ENCODE results near the gene CORO2A.

CORO2A gene

DNA sequence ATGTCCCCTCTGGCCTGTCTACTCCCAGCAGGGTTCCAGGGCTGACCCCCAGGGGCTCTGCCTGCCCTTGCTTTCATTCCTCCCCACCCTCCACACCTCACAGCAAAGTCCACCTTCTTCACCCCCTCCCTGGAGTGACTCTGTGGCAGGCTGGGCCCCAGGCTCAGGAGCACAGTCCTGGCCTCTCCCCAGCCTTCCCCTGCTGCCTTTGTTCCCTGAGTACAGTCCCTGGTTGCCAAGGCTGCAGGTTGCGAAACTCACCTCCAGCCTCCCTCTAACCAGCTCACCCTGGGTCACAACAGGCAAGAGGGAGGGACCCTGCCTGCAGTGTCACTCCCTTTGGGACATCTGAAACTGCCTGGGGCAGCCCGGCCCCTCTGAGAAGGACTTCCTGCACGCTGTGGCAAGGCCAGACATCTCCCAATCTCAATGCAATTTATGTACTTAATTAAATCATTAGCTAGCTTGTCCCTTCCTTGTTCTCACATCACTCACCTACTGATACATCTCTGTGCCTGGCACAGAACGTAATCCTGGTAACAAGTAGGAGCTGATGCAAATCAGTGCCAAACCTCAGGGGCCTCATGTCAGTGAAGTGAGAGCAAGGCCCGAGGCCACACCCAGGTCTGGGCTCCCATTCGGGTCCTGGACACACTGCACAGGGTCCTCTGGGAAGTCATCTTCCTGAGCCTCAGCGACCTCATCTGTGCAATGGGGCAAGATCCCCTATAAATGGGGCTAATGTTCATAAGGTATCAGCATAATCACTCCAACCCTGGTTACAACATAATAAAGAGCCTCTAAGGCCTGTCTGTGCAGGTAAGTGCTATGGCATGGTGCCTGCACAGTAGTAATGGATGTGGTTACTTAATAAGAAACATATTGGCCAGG is 46.1 kb downstream of the CORO2A start:
- peaks cover 5% of the 10 kb centered on the region for H3K4me1 ChIP-seq (ENCODE audit: control insufficient read depth, insufficient read depth, low read length)
- no peaks in the 10 kb centered on the region for H3K36me3 ChIP-seq (ENCODE audit: insufficient read depth, low read length)
- H3K4me2 ChIP-seq (ENCODE audit: low read length): no peak overlapping the region
- no peaks in the 10 kb centered on the region for H3K9me3 ChIP-seq (replicated peaks; ENCODE audit: low read length)
- no peaks in the 10 kb centered on the region for H3K27me3 ChIP-seq (ENCODE audit: control insufficient read depth, insufficient read depth, low read length)
- no peak overlapping the region for H3K4me3 ChIP-seq (ENCODE audit: low read length)
- H3K9ac ChIP-seq (ENCODE audit: low read depth, low read length): no peak overlapping the region

DNA sequence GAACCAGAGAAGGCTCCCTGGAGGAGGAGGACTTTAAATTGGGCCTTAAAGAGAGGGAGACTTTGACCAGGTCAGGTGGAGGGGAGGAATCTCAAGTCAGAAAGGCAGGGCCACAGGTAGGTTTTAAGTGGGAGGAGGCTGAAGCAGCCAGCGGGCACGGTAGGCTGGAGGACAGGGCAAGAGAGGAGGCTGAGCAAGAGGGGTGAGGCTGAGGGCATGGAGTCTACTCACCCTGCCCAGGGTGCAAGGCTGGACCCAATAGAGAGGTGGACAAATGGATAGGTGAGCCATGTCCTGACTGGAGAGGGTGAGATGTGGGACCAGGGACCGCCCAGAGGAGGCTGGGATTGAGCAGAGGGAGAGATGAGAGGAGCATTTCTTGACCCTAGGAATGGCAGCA is 47.8 kb downstream of the CORO2A start:
- Histone ChIP-seq H3K4me3 (ENCODE audit: low read length) (no peak overlapping the region), H3K9ac (ENCODE audit: low read depth, low read length) (no peak overlapping the region), H3K4me1 (ENCODE audit: control insufficient read depth, insufficient read depth, low read length) (peaks cover 5% of the 10 kb centered on the region), H3K9me3 (replicated peaks; ENCODE audit: low read length) (no peaks in the 10 kb centered on the region), H3K36me3 (ENCODE audit: insufficient read depth, low read length) (no peaks in the 10 kb centered on the region), H3K4me2 (ENCODE audit: low read length) (no peak overlapping the region), H3K27me3 (ENCODE audit: control insufficient read depth, insufficient read depth, low read length) (no peaks in the 10 kb centered on the region)

DNA sequence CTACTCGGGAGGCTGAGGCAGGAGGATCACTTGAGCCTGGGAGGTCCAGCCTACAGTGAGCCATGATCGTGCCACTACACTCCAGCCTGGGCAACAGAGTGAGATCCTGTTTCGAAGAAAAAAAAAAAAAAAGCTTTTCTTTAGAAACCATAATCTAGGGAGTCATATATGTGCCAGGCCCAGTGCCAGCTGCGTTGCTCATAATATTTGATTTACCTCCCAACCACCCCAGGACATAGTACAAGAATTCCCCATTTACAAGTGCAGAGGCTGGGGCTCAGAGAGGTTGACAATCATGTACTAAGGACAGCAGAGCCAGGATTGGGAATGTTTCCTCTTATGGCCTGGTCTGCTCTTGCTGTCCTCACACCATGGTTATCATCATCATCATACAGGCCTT is 48.4 kb downstream of the CORO2A start:
- Histone ChIP-seq H3K9ac (ENCODE audit: low read depth, low read length) (no peak overlapping the region), H3K27me3 (ENCODE audit: control insufficient read depth, insufficient read depth, low read length) (no peaks in the 10 kb centered on the region), H3K36me3 (ENCODE audit: insufficient read depth, low read length) (no peaks in the 10 kb centered on the region), H3K4me1 (ENCODE audit: control insufficient read depth, insufficient read depth, low read length) (peaks cover 5% of the 10 kb centered on the region), H3K4me2 (ENCODE audit: low read length) (no peak overlapping the region), H3K9me3 (replicated peaks; ENCODE audit: low read length) (no peaks in the 10 kb centered on the region), H3K4me3 (ENCODE audit: low read length) (no peak overlapping the region)

- no peak overlapping the region for H3K9ac ChIP-seq (ENCODE audit: low read depth, low read length)
- no peaks in the 10 kb centered on the region for H3K27me3 ChIP-seq (ENCODE audit: control insufficient read depth, insufficient read depth, low read length)
- H3K4me3 ChIP-seq (ENCODE audit: low read length): no peak overlapping the region
- no peaks in the 10 kb centered on the region for H3K36me3 ChIP-seq (ENCODE audit: insufficient read depth, low read length)
- no peaks in the 10 kb centered on the region for H3K9me3 ChIP-seq (replicated peaks; ENCODE audit: low read length)
- no peak overlapping the region for H3K4me2 ChIP-seq (ENCODE audit: low read length)
- peaks cover 5% of the 10 kb centered on the region for H3K4me1 ChIP-seq (ENCODE audit: control insufficient read depth, insufficient read depth, low read length)
These were observed 49.4 kb downstream of the CORO2A start for GRCh38 chr9:98142925-98143481.

GRCh38 chr9:98142182-98142907 is 50.1 kb downstream of the CORO2A start:
- H3K9ac ChIP-seq (ENCODE audit: low read depth, low read length): no peak overlapping the region

GRCh38 chr9:98140503-98140902 is 51.9 kb downstream of the CORO2A start:
- Histone ChIP-seq H3K4me2 (ENCODE audit: low read length) (no peak overlapping the region), H3K9ac (ENCODE audit: low read depth, low read length) (no peak overlapping the region), H3K27me3 (ENCODE audit: control insufficient read depth, insufficient read depth, low read length) (no peaks in the 10 kb centered on the region), H3K4me1 (ENCODE audit: control insufficient read depth, insufficient read depth, low read length) (no peaks in the 10 kb centered on the region), H3K9me3 (replicated peaks; ENCODE audit: low read length) (no peaks in the 10 kb centered on the region), H3K36me3 (ENCODE audit: insufficient read depth, low read length) (no peaks in the 10 kb centered on the region), H3K4me3 (ENCODE audit: low read length) (no peak overlapping the region)

More at GRCh38 chr9:98142182-98142907, 50.1 kb downstream of the CORO2A start:
- no peaks in the 10 kb centered on the region for H3K9me3 ChIP-seq (replicated peaks; ENCODE audit: low read length)
- H3K36me3 ChIP-seq (ENCODE audit: insufficient read depth, low read length): no peaks in the 10 kb centered on the region
- H3K27me3 ChIP-seq (ENCODE audit: control insufficient read depth, insufficient read depth, low read length): no peaks in the 10 kb centered on the region
- no peak overlapping the region for H3K4me2 ChIP-seq (ENCODE audit: low read length)
- H3K4me1 ChIP-seq (ENCODE audit: control insufficient read depth, insufficient read depth, low read length): peaks cover 5% of the 10 kb centered on the region
- H3K4me3 ChIP-seq (ENCODE audit: low read length): no peak overlapping the region

- Histone ChIP-seq H3K36me3 (ENCODE audit: insufficient read depth, low read length) (no peaks in the 10 kb centered on the region), H3K4me2 (ENCODE audit: low read length) (no peak overlapping the region), H3K9ac (ENCODE audit: low read depth, low read length) (no peak overlapping the region)
These were observed 55.9 kb downstream of the CORO2A start for GRCh38 chr9:98136489-98136888.

DNA sequence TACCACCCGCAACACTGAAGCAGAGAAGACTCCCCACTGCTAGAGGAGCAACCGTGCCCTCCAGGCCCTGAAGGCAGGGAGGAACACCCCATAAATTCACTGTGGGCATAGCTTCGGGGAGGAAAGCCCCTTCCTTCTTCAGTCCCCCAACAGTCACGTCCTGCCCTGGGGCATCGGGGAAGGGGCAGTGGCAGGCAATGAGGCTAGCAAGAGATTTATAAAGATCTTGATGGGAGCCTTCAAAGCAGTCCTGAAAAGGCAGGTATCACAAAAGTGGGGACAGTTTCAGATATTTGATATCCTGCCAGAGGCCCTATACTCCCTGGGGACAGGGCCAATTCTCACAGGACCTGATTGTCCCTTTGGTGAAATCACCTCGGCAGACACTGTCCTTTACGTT is 56.5 kb downstream of the CORO2A start:
- Histone ChIP-seq H3K4me3 (ENCODE audit: low read length) (no peak overlapping the region), H3K9me3 (replicated peaks; ENCODE audit: low read length) (no peaks in the 10 kb centered on the region), H3K4me2 (ENCODE audit: low read length) (no peak overlapping the region), H3K4me1 (ENCODE audit: control insufficient read depth, insufficient read depth, low read length) (no peaks in the 10 kb centered on the region), H3K9ac (ENCODE audit: low read depth, low read length) (no peak overlapping the region), H3K27me3 (ENCODE audit: control insufficient read depth, insufficient read depth, low read length) (peaks cover 6% of the 10 kb centered on the region), H3K36me3 (ENCODE audit: insufficient read depth, low read length) (no peaks in the 10 kb centered on the region)

More at GRCh38 chr9:98136489-98136888, 55.9 kb downstream of the CORO2A start:
- H3K4me3 ChIP-seq (ENCODE audit: low read length): no peak overlapping the region
- no peaks in the 10 kb centered on the region for H3K9me3 ChIP-seq (replicated peaks; ENCODE audit: low read length)
- H3K4me1 ChIP-seq (ENCODE audit: control insufficient read depth, insufficient read depth, low read length): no peaks in the 10 kb centered on the region
- peaks cover 6% of the 10 kb centered on the region for H3K27me3 ChIP-seq (ENCODE audit: control insufficient read depth, insufficient read depth, low read length)

GRCh38 chr9:98135558-98135934 is 56.9 kb downstream of the CORO2A start:
- Histone ChIP-seq H3K9ac (ENCODE audit: low read depth, low read length) (no peak overlapping the region), H3K4me2 (ENCODE audit: low read length) (no peak overlapping the region), H3K36me3 (ENCODE audit: insufficient read depth, low read length) (no peaks in the 10 kb centered on the region), H3K4me1 (ENCODE audit: control insufficient read depth, insufficient read depth, low read length) (no peaks in the 10 kb centered on the region), H3K27me3 (ENCODE audit: control insufficient read depth, insufficient read depth, low read length) (peaks cover 6% of the 10 kb centered on the region), H3K4me3 (ENCODE audit: low read length) (no peak overlapping the region), H3K9me3 (replicated peaks; ENCODE audit: low read length) (no peaks in the 10 kb centered on the region)

- no peak overlapping the region for H3K4me2 ChIP-seq (ENCODE audit: low read length)
- no peaks in the 10 kb centered on the region for H3K36me3 ChIP-seq (ENCODE audit: insufficient read depth, low read length)
- H3K9ac ChIP-seq (ENCODE audit: low read depth, low read length): no peak overlapping the region
- no peaks in the 10 kb centered on the region for H3K4me1 ChIP-seq (ENCODE audit: control insufficient read depth, insufficient read depth, low read length)
- no peaks in the 10 kb centered on the region for H3K9me3 ChIP-seq (replicated peaks; ENCODE audit: low read length)
- H3K27me3 ChIP-seq (ENCODE audit: control insufficient read depth, insufficient read depth, low read length): peaks cover 6% of the 10 kb centered on the region
- H3K4me3 ChIP-seq (ENCODE audit: low read length): no peak overlapping the region
These were observed 57.5 kb downstream of the CORO2A start for GRCh38 chr9:98134702-98135557.

Measured in skeletal muscle satellite cell (primary cell).